Prostate gland (tissue), 2 donors: ENCODE results near the gene TRIM68. TPM values are rescaled to one million over a fixed set of nuclear protein-coding genes. Genes with fewer than 3 reads are reported as not detected.

Source experiments
- DNase-seq: peaks from one replicate; pipeline ENCODE4 v3.0.0-alpha.2; 2019; ENCODE audit warnings: low spot score
- H3K27ac ChIP-seq, 2 donors: fragments of 200-600 bp; sonication (generic); 2 replicates each; pipeline ENCODE4 v1.5.1; 2017 to 2019
- H3K27me3 ChIP-seq: fragments of 200-600 bp; sonication (generic); replicated peaks from 2 replicates; pipeline ENCODE4 v1.5.1; 2019; ENCODE audit not compliant: insufficient read depth
- H3K36me3 ChIP-seq, 2 donors: fragments of 200-600 bp; sonication (generic); 1 replicate in 1 of 2; 2 replicates in 1 of 2; pipeline versions ENCODE4 v1.5.1 to v1.8.1; 2017 to 2019
- H3K4me1 ChIP-seq: fragments of 200-600 bp; sonication (generic); replicated peaks from 2 replicates; pipeline ENCODE4 v1.5.1; 2019
- H3K4me3 ChIP-seq, 2 donors: fragments of 200-600 bp; sonication (generic); 2 replicates each; pipeline ENCODE4 v1.5.1; 2017 to 2019
- H3K9me3 ChIP-seq: fragments of 200-600 bp; sonication (generic); 2 replicates; pipeline ENCODE4 v1.5.1; 2017
- CTCF ChIP-seq, 4 experiments: fragments of 200-600 bp in 2 of 4; fragments of 450-650 bp in 2 of 4; sonication (generic) in 2 of 4; IDR thresholded peaks; 1 replicate in 3 of 4; 2 replicates in 1 of 4; pipeline ENCODE4 v1.5.1; 2016 to 2019; ENCODE audit warnings: antibody characterized with exemption in 4 of 4, mild to moderate bottlenecking in 2 of 4, moderate library complexity in 2 of 4
- POLR2A ChIP-seq: fragments of 450-650 bp; IDR thresholded peaks from one replicate; pipeline ENCODE4 v1.6.1; 2016; ENCODE audit warnings: antibody characterized with exemption, mild to moderate bottlenecking
- POLR2AphosphoS5 ChIP-seq: sonication (generic); formaldehyde crosslinking; IDR thresholded peaks from one replicate; pipeline ENCODE4 v1.6.1; 2017; ENCODE audit warnings: antibody characterized with exemption
- WGBS: methylation state at CpG from one replicate; pipeline ENCODE4 v1.1.5; 2018; 5-methylcytosine and 5-hydroxymethylcytosine counted together
- intact Hi-C: fragments of 100-400 bp; cut with DNase I; formaldehyde crosslinking; loops from one replicate; pipeline ENCODE4 v1.14.2; 2022
- total RNA-seq, 2 donors: library from RNA; depleted of rRNA; stranded (reverse); fragments of >200 nt; gene quantifications; one replicate each; pipeline ENCODE4 v1.1.0, GENCODE V29; 2016

Gene TRIM68
- total RNA-seq, 2 donors from 2014 or later = 29.1 to 36.3 TPM

- Histone ChIP-seq H3K27me3 (no peaks in the 10 kb centered on the region), H3K27ac (peak overlapping the region in 1 of 2 donors; percentile 12), H3K9me3 (no peaks in the 10 kb centered on the region), H3K36me3 (no peaks in the 10 kb centered on the region), H3K4me1 (no peaks in the 10 kb centered on the region), H3K4me3 (peak overlapping the region; percentile 0 to 3)
- 75% methylated on average over 4 of the region's 4 CpGs for WGBS
- intact Hi-C loops = no loop called here
- TF ChIP-seq POLR2AphosphoS5 (no peak), POLR2A (no peak), CTCF (IDR thresholded peaks at IDR 0.05) (no peak)
- DNase-seq = no peak
Measured at GRCh38 chr11:4644233-4644632, 36.2 kb upstream of the TRIM68 start.

GRCh38 chr11:4643682-4644081 is 35.7 kb upstream of the TRIM68 start, which contains the start of gene OR51E1:
OR51E1 (plus strand) TSS chr11:4643982; CDS start chr11:4652527, 8,545 bp downstream.
- Histone ChIP-seq H3K36me3 (no peaks in the 10 kb centered on the region), H3K27me3 (no peaks in the 10 kb centered on the region), H3K27ac (peak within 1 kb of the TSS in 1 of 2 donors; percentile 12), H3K9me3 (no peaks in the 10 kb centered on the region), H3K4me3 (peak within 1 kb of the TSS; percentile 0 to 8), H3K4me1 (no peaks in the 10 kb centered on the region)
- TF ChIP-seq CTCF (IDR thresholded peaks at IDR 0.05) (no peak), POLR2AphosphoS5 (no peak), POLR2A (no peak)
- no peak for DNase-seq
- intact Hi-C loops = no loop called here
- WGBS = 81% methylated on average over 3 of the region's 3 CpGs

GRCh38 chr11:4643076-4643475 is 35.0 kb upstream of the TRIM68 start:
- H3K4me1 ChIP-seq = no peaks in the 10 kb centered on the region
- DNase-seq = no peak
- TF ChIP-seq POLR2AphosphoS5 (no peak), CTCF (IDR thresholded peaks at IDR 0.05) (no peak), POLR2A (no peak)
- H3K36me3 ChIP-seq = no peaks in the 10 kb centered on the region
- 50% methylated on average over 5 of the region's 5 CpGs for WGBS
- no peak overlapping the region for H3K4me3 ChIP-seq
- no peaks in the 10 kb centered on the region for H3K9me3 ChIP-seq
- intact Hi-C loops = no loop called here
- H3K27ac ChIP-seq = no peak overlapping the region
- H3K27me3 ChIP-seq = no peaks in the 10 kb centered on the region

- Histone ChIP-seq H3K36me3 (no peaks in the 10 kb centered on the region), H3K27ac (no peak overlapping the region), H3K4me1 (no peaks in the 10 kb centered on the region), H3K9me3 (no peaks in the 10 kb centered on the region), H3K4me3 (no peak overlapping the region), H3K27me3 (no peaks in the 10 kb centered on the region)
- intact Hi-C loops = no loop called here
- TF ChIP-seq POLR2A = no peak
- no peak for TF ChIP-seq POLR2AphosphoS5
- no peak for TF ChIP-seq CTCF (IDR thresholded peaks at IDR 0.05)
- DNase-seq = no peak
- 77% methylated on average over 7 of the region's 7 CpGs for WGBS
Measured at GRCh38 chr11:4642043-4642442, 34.0 kb upstream of the TRIM68 start.

GRCh38 chr11:4641501-4641900 is 33.5 kb upstream of the TRIM68 start:
- Histone ChIP-seq H3K27ac (no peak overlapping the region), H3K9me3 (no peaks in the 10 kb centered on the region), H3K4me3 (no peak overlapping the region), H3K27me3 (no peaks in the 10 kb centered on the region), H3K4me1 (no peaks in the 10 kb centered on the region), H3K36me3 (no peaks in the 10 kb centered on the region)
- intact Hi-C loops = no loop called here
- TF ChIP-seq POLR2A (no peak), CTCF (IDR thresholded peaks at IDR 0.05) (no peak), POLR2AphosphoS5 (no peak)
- no peak for DNase-seq
- WGBS = 88% methylated on average over 7 of the region's 7 CpGs
